Activated CD8-positive, alpha-beta memory T cell treated with anti-CD3 and anti-CD28 coated beads, Interleukin-2, amount 50 U/mL, for 24 hours (primary cell): ENCODE results near the gene PARVA.

Experiments used
- DNase-seq: peaks from one replicate; pipeline ENCODE4 v3.0.0-alpha.2; 2020; ENCODE audit errors: extremely low read depth

The PARVA gene

GRCh38 chr11:12403122-12403996, 26.0 kb downstream of the PARVA start:
- DNase-seq, result no peak

GRCh38 chr11:12403997-12404350, 26.6 kb downstream of the PARVA start:
- no peak for DNase-seq

GRCh38 chr11:12404436-12404835, 27.1 kb downstream of the PARVA start:
- DNase-seq, result no peak

- no peak for DNase-seq
Observed at GRCh38 chr11:12408156-12408770, 30.9 kb downstream of the PARVA start.

GRCh38 chr11:12409621-12410005, 32.2 kb downstream of the PARVA start:
- DNase-seq, result no peak

- DNase-seq, result no peak
Observed at GRCh38 chr11:12410006-12410728, 32.8 kb downstream of the PARVA start.

- DNase-seq, result no peak
Observed at GRCh38 chr11:12411393-12411792, 34.0 kb downstream of the PARVA start.

GRCh38 chr11:12411806-12412727, 34.7 kb downstream of the PARVA start:
- DNase-seq, result no peak

- no peak for DNase-seq
Observed at GRCh38 chr11:12413141-12414052, 36.0 kb downstream of the PARVA start.

GRCh38 chr11:12414611-12415010, 37.2 kb downstream of the PARVA start:
- DNase-seq, result no peak

GRCh38 chr11:12415342-12415966, 38.1 kb downstream of the PARVA start:
- DNase-seq, result no peak

GRCh38 chr11:12416552-12416951, 39.2 kb downstream of the PARVA start:
- no peak for DNase-seq

GRCh38 chr11:12417691-12418611, 40.6 kb downstream of the PARVA start:
- no peak for DNase-seq

GRCh38 chr11:12420040-12420439, 42.7 kb downstream of the PARVA start:
- DNase-seq, result no peak

GRCh38 chr11:12420706-12421105, 43.3 kb downstream of the PARVA start:
- DNase-seq, result no peak

GRCh38 chr11:12421386-12421785, 44.0 kb downstream of the PARVA start:
- no peak for DNase-seq

- no peak for DNase-seq
Observed at GRCh38 chr11:12426176-12426575, 48.8 kb downstream of the PARVA start.

- no peak for DNase-seq
Observed at GRCh38 chr11:12429155-12429554, 51.8 kb downstream of the PARVA start.

- no peak for DNase-seq
Observed at GRCh38 chr11:12430351-12430750, 53.0 kb downstream of the PARVA start.
